Suprapubic skin (tissue), 4 donors: ENCODE data around the gene PCF11. TPM values are rescaled to one million over a fixed set of nuclear protein-coding genes. Genes with fewer than 3 reads are reported as not detected.

Experiments used
- DNase-seq, 2 donors: peaks; one replicate each; pipeline ENCODE4 v3.0.0-alpha.2; 2019; ENCODE audit warnings: low spot score in 2 of 2
- H3K27ac ChIP-seq: fragments of 200-600 bp; sonication (generic); one replicate; pipeline ENCODE4 v1.5.1; 2019
- H3K27me3 ChIP-seq: fragments of 200-600 bp; sonication (generic); one replicate; pipeline ENCODE4 v1.5.1; 2019
- H3K36me3 ChIP-seq: fragments of 200-600 bp; sonication (generic); one replicate; pipeline ENCODE4 v1.5.1; 2019
- H3K4me1 ChIP-seq: fragments of 200-600 bp; sonication (generic); one replicate; pipeline ENCODE4 v1.5.1; 2019
- H3K4me3 ChIP-seq: fragments of 200-600 bp; sonication (generic); one replicate; pipeline ENCODE4 v1.5.1; 2019; ENCODE audit warnings: mild to moderate bottlenecking
- H3K9me3 ChIP-seq: fragments of 200-600 bp; sonication (generic); one replicate; pipeline ENCODE4 v1.5.1; 2019
- EP300 ChIP-seq: sonication (generic); formaldehyde crosslinking; IDR thresholded peaks from one replicate; pipeline ENCODE4 v1.6.1; 2017; ENCODE audit warnings: antibody characterized with exemption
- POLR2A ChIP-seq, 2 donors: fragments of 450-650 bp; IDR thresholded peaks; one replicate each; pipeline ENCODE4 v1.6.1; 2017; ENCODE audit warnings: antibody characterized with exemption in 2 of 2, mild to moderate bottlenecking in 2 of 2, moderate library complexity in 2 of 2
- POLR2AphosphoS5 ChIP-seq, 3 donors: sonication (generic); formaldehyde crosslinking; IDR thresholded peaks; one replicate each; pipeline ENCODE4 v1.6.1; 2017; ENCODE audit warnings: antibody characterized with exemption in 3 of 3
- WGBS: methylation state at CpG from one replicate; pipeline ENCODE4 v1.1.5; 2018; 5-methylcytosine and 5-hydroxymethylcytosine counted together
- total RNA-seq, 4 donors: library from RNA; depleted of rRNA; stranded (reverse); fragments of >200 nt; gene quantifications; one replicate each; pipeline ENCODE4 v1.1.0, GENCODE V29; 2016
- TF ChIP-seq, protein P1 (sequence below), 2 donors: fragments of 200-600 bp in 1 of 2; fragments of 450-650 bp in 1 of 2; sonication (generic) in 1 of 2; IDR thresholded peaks; one replicate each; pipeline ENCODE4 v1.5.1; 2016 to 2019; ENCODE audit warnings: antibody characterized with exemption in 2 of 2, mild to moderate bottlenecking in 1 of 2, moderate library complexity in 1 of 2

The PCF11 gene
- total RNA-seq, 4 donors from 2014 or later = 89.1 to 185 (median 117) TPM

DNA sequence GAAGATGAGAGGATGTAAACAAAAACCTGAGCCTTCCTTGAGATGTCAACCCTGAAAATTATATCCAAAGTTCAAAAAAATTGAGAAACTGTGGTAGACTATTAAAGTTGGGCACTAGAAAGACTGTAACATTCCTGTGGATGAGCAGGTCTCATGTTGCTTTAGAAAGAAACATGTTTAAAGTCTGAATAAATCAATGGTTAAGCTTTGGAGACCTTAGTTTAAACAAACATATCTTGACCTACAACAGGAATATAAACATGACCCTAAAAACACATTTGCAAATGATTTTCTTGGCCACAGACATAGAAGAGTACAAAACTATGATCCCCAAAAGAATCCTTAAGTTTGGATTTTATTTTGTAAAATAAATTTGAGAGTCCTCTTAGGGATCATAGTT is 38.1 kb upstream of the PCF11 start:
- H3K9me3 ChIP-seq = no peaks in the 10 kb centered on the region
- TF ChIP-seq, protein P1, sequence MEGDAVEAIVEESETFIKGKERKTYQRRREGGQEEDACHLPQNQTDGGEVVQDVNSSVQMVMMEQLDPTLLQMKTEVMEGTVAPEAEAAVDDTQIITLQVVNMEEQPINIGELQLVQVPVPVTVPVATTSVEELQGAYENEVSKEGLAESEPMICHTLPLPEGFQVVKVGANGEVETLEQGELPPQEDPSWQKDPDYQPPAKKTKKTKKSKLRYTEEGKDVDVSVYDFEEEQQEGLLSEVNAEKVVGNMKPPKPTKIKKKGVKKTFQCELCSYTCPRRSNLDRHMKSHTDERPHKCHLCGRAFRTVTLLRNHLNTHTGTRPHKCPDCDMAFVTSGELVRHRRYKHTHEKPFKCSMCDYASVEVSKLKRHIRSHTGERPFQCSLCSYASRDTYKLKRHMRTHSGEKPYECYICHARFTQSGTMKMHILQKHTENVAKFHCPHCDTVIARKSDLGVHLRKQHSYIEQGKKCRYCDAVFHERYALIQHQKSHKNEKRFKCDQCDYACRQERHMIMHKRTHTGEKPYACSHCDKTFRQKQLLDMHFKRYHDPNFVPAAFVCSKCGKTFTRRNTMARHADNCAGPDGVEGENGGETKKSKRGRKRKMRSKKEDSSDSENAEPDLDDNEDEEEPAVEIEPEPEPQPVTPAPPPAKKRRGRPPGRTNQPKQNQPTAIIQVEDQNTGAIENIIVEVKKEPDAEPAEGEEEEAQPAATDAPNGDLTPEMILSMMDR (IDR thresholded peaks at IDR 0.05) = no peak
- TF ChIP-seq POLR2AphosphoS5 (IDR thresholded peaks at IDR 0.05) = no peak
- TF ChIP-seq EP300 = no peak
- TF ChIP-seq POLR2A (IDR thresholded peaks at IDR 0.05) = no peak
- H3K4me3 ChIP-seq = no peak overlapping the region
- DNase-seq = no peak
- no peaks in the 10 kb centered on the region for H3K27me3 ChIP-seq
- H3K4me1 ChIP-seq = peaks cover 7% of the 10 kb centered on the region
- no peak overlapping the region for H3K27ac ChIP-seq
- no peaks in the 10 kb centered on the region for H3K36me3 ChIP-seq

DNA sequence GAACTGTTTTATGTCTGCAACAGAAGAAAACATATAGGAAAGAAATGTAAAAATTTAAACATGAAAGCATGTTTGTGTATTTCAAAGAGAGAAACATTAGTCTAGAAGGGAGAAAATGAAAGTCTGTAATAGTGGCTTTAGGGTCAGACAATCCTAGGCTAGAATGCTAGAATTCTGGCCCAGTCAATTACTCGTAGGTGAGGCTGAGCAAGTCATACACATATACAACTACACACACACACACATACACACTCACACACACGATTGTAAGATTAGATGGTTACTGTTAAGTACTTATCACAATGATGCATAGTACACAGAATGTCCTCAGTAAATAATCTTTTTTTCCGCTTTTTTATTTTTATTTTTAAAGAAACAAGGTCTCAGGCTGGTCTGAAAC is 37.7 kb upstream of the PCF11 start:
- Histone ChIP-seq H3K27ac (no peak overlapping the region), H3K36me3 (no peaks in the 10 kb centered on the region), H3K9me3 (no peaks in the 10 kb centered on the region), H3K4me3 (no peak overlapping the region), H3K27me3 (no peaks in the 10 kb centered on the region), H3K4me1 (peaks cover 7% of the 10 kb centered on the region)
- 83% methylated on average over 3 of the region's 3 CpGs for WGBS
- no peak for DNase-seq
- TF ChIP-seq, protein P1 (IDR thresholded peaks at IDR 0.05) = no peak
- TF ChIP-seq POLR2A (IDR thresholded peaks at IDR 0.05) (no peak), EP300 (no peak), POLR2AphosphoS5 (IDR thresholded peaks at IDR 0.05) (no peak)

DNA sequence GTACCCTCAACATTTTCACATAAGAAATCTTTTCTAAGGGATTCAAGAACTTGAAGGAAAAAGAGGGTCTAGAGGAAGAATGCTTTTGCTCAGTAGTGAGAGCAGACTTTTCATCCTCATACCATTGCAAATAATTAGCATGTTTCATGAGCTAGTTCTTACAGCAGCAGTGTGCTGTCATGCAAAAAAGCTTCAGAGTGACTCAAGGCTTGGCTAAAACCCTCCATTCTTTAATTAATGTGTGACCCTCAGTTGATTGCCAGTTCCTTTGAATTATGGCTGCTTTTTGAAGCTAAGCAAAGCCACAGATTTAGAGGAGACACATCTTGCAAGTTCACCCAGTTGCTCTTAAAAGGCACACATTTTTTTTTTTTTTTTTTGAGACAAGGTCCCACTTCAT is 36.6 kb upstream of the PCF11 start:
- DNase-seq = no peak
- no peak for TF ChIP-seq POLR2A (IDR thresholded peaks at IDR 0.05)
- no peak for TF ChIP-seq POLR2AphosphoS5 (IDR thresholded peaks at IDR 0.05)
- TF ChIP-seq, protein P1 (IDR thresholded peaks at IDR 0.05) = no peak
- TF ChIP-seq EP300 = no peak
- Histone ChIP-seq H3K27ac (no peak overlapping the region), H3K4me1 (peaks cover 14% of the 10 kb centered on the region), H3K9me3 (no peaks in the 10 kb centered on the region), H3K36me3 (no peaks in the 10 kb centered on the region), H3K4me3 (no peak overlapping the region), H3K27me3 (no peaks in the 10 kb centered on the region)

DNA sequence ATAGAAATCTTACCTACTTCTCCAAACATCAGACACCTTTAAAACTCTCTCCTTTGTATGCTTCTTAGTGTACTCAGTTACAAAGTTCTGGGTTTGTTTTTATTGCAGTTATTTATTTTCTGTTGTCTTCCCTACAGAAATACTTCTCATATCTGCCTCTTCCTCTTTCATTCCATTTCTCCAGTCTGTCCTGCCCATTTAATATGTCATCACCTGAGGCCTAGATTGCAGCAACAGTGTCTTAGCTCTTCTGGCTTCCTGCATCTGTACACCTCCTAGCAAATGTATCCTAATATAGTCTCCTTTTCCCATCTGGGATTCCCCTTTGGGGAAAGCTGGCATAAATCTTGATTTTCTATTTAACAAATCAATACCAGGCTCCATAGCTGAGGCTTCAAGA is 34.9 kb upstream of the PCF11 start:
- H3K9me3 ChIP-seq = no peaks in the 10 kb centered on the region
- H3K4me3 ChIP-seq = no peak overlapping the region
- DNase-seq = no peak
- H3K4me1 ChIP-seq = peaks cover 16% of the 10 kb centered on the region
- H3K36me3 ChIP-seq = no peaks in the 10 kb centered on the region
- no peaks in the 10 kb centered on the region for H3K27me3 ChIP-seq
- no peak overlapping the region for H3K27ac ChIP-seq
- no peak for TF ChIP-seq EP300
- TF ChIP-seq, protein P1 (IDR thresholded peaks at IDR 0.05) = no peak
- no peak for TF ChIP-seq POLR2AphosphoS5 (IDR thresholded peaks at IDR 0.05)
- no peak for TF ChIP-seq POLR2A (IDR thresholded peaks at IDR 0.05)

DNA sequence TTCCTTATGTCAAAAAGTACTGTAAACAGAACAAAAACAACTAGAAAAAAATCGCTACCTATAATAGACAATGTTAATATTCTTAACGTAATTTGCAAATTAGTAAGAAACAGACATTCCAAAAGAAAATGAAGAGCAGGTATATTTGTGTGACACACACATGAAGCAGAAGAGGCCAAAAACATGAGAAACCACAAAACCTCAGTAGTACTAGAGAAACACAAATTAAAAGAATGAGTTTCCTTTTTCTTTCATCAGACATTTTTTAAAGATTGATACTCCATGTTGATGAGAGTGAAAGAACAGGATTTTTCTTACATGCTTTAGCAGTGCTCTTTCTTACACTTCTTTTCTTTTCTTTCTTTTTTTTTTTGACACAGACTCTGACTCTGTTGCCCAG is 34.2 kb upstream of the PCF11 start:
- H3K9me3 ChIP-seq = no peaks in the 10 kb centered on the region
- no peaks in the 10 kb centered on the region for H3K36me3 ChIP-seq
- no peak overlapping the region for H3K4me3 ChIP-seq
- no peaks in the 10 kb centered on the region for H3K27me3 ChIP-seq
- TF ChIP-seq POLR2AphosphoS5 (IDR thresholded peaks at IDR 0.05) (no peak), EP300 (no peak), POLR2A (IDR thresholded peaks at IDR 0.05) (no peak)
- TF ChIP-seq, protein P1 (IDR thresholded peaks at IDR 0.05) = no peak
- WGBS = 96% methylated on average over 2 of the region's 2 CpGs
- peaks cover 22% of the 10 kb centered on the region for H3K4me1 ChIP-seq
- no peak for DNase-seq
- no peak overlapping the region for H3K27ac ChIP-seq
